SK-N-MC (cell line): ENCODE measurements around the gene PITX2.

Source experiments
- EZH2 ChIP-seq: fragments of 200-600 bp; sonication (generic); IDR thresholded peaks from one replicate; pipeline ENCODE4 v1.6.1; 2017; ENCODE audit warnings: antibody characterized with exemption
- POLR2AphosphoS5 ChIP-seq: IDR thresholded peaks from 2 replicates; pipeline ENCODE4 v1.6.1; 2012; ENCODE audit warnings: mild to moderate bottlenecking, low read depth, low read length, borderline replicate concordance

DNA sequence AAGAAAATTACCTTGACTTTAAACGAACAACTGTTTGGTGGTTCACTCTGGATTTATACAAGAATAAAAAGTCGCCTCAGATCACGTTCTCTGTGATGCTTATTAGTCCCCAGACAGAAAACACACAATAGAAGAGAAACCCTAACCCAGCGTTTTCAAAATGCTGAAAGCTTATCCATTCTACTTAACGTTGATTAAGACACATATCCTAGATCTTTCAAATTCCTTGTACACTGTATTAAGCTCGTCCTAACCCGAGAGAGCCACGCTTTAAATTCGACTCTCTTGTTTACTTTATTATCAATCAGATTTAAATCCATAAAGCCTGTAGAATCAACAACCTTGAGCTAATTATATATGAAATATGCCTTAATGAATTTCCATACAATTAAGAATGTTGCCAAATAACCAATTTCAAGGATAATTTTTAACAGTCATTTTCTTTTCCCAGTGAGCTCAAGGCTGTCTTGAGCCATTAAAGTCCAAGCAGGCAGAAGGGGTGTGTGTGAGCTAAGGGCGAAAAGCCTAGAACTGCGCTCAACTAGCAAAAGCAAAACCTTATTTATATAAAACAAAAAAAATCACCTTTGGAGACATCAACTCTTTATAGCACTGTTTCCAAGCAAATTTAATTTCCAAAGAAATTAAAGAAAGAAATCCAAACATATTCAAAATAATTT, 981 bp upstream of the PITX2 start:
- TF ChIP-seq EZH2 (no peak), POLR2AphosphoS5 (no peak)
